ENCODE data around the gene FDX2. TPM values are rescaled to one million over a fixed set of nuclear protein-coding genes. Genes with fewer than 3 reads are reported as not detected.

Gene FDX2
- polyA plus RNA-seq, 4 donors = 15.1 to 22.9 (median 18.0) TPM

DNA sequence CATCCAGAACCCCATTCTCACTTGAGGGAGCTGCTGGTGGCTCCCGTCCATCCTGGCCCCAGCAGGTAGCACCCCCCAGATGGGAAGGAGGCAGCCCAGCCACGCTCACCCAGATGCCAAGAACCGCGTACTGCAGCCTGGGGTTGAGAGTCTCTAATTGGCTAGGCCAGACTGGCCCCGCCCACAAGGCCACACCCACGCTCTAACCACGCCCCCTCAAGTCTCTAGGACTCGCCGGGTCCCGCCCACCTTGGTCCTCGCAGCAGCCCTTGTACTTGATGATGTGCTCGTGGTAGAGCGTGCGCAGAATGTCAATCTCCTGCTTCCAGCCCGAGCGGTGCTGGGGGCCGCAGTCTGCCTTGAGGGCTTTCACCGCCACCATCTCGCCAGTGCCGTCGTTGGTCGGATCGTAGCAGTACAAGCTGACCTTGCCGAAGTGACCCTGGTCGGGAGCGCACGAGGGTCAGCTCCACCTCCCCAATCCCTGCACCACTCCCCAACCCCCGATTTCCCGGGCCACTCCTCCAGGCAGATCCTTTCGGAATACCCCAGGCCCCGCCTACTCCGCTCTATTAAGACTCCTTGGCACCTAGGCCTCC, 38.1 kb upstream of the FDX2 start:
- peak overlapping the region in 1 of 3 donors; percentile 9 for H3K4me3 ChIP-seq (ENCODE audit: low read depth in 1 of 3, low read length in 3 of 3)
- no peaks in the 10 kb centered on the region for H3K27me3 ChIP-seq (ENCODE audit: control insufficient read depth in 3 of 3, insufficient read depth in 3 of 3, low read length in 3 of 3)
- no peaks in the 10 kb centered on the region for H3K9me3 ChIP-seq (ENCODE audit: control insufficient read depth in 2 of 2, insufficient read depth in 1 of 2, low read depth in 1 of 2, low read length in 1 of 2)
- FAIRE-seq (no peak), DNase-seq (peak in 1 of 2 donors; percentile 77)
- WGBS, 3 donors = 85 to 93% (median 90%) methylated on average over 32 of the region's 32 CpGs
- peaks cover 15 to 73% (median 25%) of the 10 kb centered on the region in 3 donors for H3K36me3 ChIP-seq (ENCODE audit: control insufficient read depth in 3 of 3, insufficient read depth in 2 of 3, low read depth in 1 of 3, low read length in 3 of 3)
- peaks cover 0 to 15% (median 0%) of the 10 kb centered on the region in 3 donors for H3K4me1 ChIP-seq (ENCODE audit: control insufficient read depth in 3 of 3, insufficient read depth in 2 of 3, low read depth in 1 of 3, low read length in 2 of 3)
- H3K27ac ChIP-seq (ENCODE audit: low read depth in 1 of 3, low read length in 2 of 3) = no peak overlapping the region

DNA sequence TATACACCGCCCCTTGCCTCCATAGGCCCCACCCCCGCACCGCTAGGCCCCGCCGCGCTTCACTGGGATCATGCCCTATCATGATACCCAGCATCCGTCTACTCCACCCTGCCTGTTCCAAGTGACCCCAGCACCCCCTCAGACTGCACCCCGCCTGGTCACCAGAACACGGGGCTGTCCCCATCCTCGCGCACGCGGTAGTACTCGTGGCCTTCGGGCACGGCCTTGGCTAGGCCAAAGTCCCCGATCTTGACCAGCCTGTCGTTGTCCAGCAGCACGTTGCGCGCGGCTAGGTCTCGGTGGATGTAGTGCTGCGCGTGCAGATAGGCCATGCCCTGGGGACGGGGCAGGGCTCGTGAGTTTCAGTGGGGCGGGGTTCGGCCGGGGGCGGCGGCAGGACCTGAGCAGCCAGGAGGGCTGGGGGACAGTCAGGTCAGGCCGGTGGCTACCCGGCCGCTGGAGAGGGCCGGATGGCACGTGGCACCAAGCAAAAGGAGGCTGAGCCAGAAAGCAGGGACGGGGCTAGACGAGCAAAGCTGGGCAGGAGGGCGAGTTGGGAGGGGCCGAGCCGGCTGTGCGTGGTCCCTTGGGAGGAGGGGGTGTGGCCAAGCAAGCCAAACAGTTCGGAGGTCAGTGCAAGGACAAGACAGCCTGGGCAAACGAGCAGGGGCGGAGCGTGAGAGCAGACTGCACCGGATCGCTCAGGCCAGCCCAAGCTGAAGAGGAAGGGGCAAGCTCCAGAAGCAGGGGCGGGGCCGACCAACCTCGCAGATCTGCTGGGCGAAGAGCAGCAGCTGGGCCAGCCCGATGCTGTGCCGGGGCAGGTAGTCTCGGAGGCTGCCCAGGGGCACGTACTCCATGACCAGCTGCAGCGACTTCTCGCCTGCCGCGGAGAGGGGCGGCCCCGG, 37.2 kb upstream of the FDX2 start:
- Histone ChIP-seq H3K27ac (ENCODE audit: low read depth in 1 of 3, low read length in 2 of 3) (no peak overlapping the region), H3K9me3 (ENCODE audit: control insufficient read depth in 2 of 2, insufficient read depth in 1 of 2, low read depth in 1 of 2, low read length in 1 of 2) (no peaks in the 10 kb centered on the region), H3K4me1 (ENCODE audit: control insufficient read depth in 3 of 3, insufficient read depth in 2 of 3, low read depth in 1 of 3, low read length in 2 of 3) (peaks cover 0 to 15% (median 0%) of the 10 kb centered on the region in 3 donors), H3K4me3 (ENCODE audit: low read depth in 1 of 3, low read length in 3 of 3) (peak overlapping the region in 1 of 3 donors; percentile 9), H3K27me3 (ENCODE audit: control insufficient read depth in 3 of 3, insufficient read depth in 3 of 3, low read length in 3 of 3) (no peaks in the 10 kb centered on the region), H3K36me3 (ENCODE audit: control insufficient read depth in 3 of 3, insufficient read depth in 2 of 3, low read depth in 1 of 3, low read length in 3 of 3) (peaks cover 15 to 70% (median 24%) of the 10 kb centered on the region in 3 donors)
- DNase-seq (peak in 1 of 2 donors; percentile 79), FAIRE-seq (no peak)
- WGBS, 3 donors = 74 to 93% (median 90%) methylated on average over 55 to 63 of the region's 63 CpGs

DNA sequence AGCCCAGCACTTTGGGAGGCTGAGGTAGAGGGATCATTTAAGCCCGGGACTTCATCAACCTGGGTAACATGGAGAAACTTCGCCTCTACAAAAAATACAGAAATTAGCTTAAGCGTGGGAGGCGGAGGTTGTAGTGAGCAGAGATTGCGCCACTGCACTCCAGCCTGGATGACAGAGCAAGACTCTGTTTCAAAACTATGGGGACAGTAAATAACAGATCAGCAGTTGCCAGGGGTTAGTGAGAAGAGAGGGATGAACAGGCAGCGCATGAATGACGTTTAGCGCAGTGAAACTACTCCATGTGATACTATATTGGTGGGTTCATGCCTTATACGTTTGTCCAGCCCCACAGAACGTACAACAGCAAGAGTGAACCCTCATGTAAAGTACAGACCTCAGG, 30.7 kb upstream of the FDX2 start:
- FAIRE-seq = no peak
- WGBS, 3 donors = 75 to 80% (median 79%) methylated on average over 10 of the region's 10 CpGs
- no peak overlapping the region for H3K27ac ChIP-seq (ENCODE audit: low read depth in 1 of 3, low read length in 2 of 3)
- H3K4me1 ChIP-seq (ENCODE audit: control insufficient read depth in 3 of 3, insufficient read depth in 2 of 3, low read depth in 1 of 3, low read length in 2 of 3) = no peaks in the 10 kb centered on the region
- H3K9me3 ChIP-seq (ENCODE audit: control insufficient read depth in 2 of 2, insufficient read depth in 1 of 2, low read depth in 1 of 2, low read length in 1 of 2) = no peaks in the 10 kb centered on the region
- no peaks in the 10 kb centered on the region for H3K27me3 ChIP-seq (ENCODE audit: control insufficient read depth in 3 of 3, insufficient read depth in 3 of 3, low read length in 3 of 3)
- DNase-seq = no peak
- H3K36me3 ChIP-seq (ENCODE audit: control insufficient read depth in 3 of 3, insufficient read depth in 2 of 3, low read depth in 1 of 3, low read length in 3 of 3) = peaks cover 2 to 16% (median 8%) of the 10 kb centered on the region in 3 donors
- H3K4me3 ChIP-seq (ENCODE audit: low read depth in 1 of 3, low read length in 3 of 3) = no peak overlapping the region

DNA sequence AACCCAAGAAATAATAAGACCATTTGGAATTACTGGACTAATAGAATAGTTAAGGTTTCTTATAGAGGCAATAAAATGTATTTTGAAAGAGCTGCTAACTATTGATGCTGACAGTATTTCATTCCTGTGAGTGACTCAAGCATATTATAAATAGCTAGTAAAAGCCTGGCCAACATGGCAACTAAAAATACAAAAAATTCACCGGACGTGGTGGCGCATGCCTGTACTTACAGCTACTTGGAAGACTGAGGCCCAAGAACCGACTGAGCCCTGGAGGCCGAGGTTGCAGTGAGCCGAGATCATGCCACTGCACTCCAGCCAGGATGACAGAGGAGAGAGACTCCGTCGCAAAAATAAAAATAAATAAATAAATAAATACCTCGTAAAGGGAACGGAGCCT, 29.0 kb upstream of the FDX2 start:
- DNase-seq (no peak), FAIRE-seq (no peak)
- no peaks in the 10 kb centered on the region for H3K27me3 ChIP-seq (ENCODE audit: control insufficient read depth in 3 of 3, insufficient read depth in 3 of 3, low read length in 3 of 3)
- peaks cover 0 to 5% (median 0%) of the 10 kb centered on the region in 3 donors for H3K36me3 ChIP-seq (ENCODE audit: control insufficient read depth in 3 of 3, insufficient read depth in 2 of 3, low read depth in 1 of 3, low read length in 3 of 3)
- H3K27ac ChIP-seq (ENCODE audit: low read depth in 1 of 3, low read length in 2 of 3) = no peak overlapping the region
- no peak overlapping the region for H3K4me3 ChIP-seq (ENCODE audit: low read depth in 1 of 3, low read length in 3 of 3)
- 92 to 94% (median 93%) methylated on average over 10 of the region's 10 CpGs for WGBS, 3 donors
- no peaks in the 10 kb centered on the region for H3K4me1 ChIP-seq (ENCODE audit: control insufficient read depth in 3 of 3, insufficient read depth in 2 of 3, low read depth in 1 of 3, low read length in 2 of 3)
- no peaks in the 10 kb centered on the region for H3K9me3 ChIP-seq (ENCODE audit: control insufficient read depth in 2 of 2, insufficient read depth in 1 of 2, low read depth in 1 of 2, low read length in 1 of 2)

DNA sequence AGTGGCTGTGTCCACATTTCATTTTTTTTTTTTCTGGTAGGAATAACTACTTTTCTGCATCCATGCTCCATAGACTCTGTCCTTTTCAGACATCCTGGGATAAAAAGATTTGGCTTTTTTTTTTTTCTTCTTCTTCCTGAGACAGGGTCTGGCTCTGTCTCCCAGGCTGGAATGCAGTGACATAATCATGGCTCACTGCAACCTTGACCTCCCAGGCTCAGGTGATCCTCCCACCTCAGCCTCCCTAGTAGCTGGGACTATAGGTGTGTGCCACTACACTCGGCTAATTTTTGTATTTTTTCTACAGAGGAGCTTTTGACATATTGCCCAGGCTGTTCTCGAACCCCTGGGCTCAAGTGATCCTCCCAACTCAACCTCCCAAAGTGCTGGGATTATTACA, 27.7 kb upstream of the FDX2 start:
- no peaks in the 10 kb centered on the region for H3K36me3 ChIP-seq (ENCODE audit: control insufficient read depth in 3 of 3, insufficient read depth in 2 of 3, low read depth in 1 of 3, low read length in 3 of 3)
- FAIRE-seq = no peak
- no peak overlapping the region for H3K27ac ChIP-seq (ENCODE audit: low read depth in 1 of 3, low read length in 2 of 3)
- DNase-seq = no peak
- H3K4me1 ChIP-seq (ENCODE audit: control insufficient read depth in 3 of 3, insufficient read depth in 2 of 3, low read depth in 1 of 3, low read length in 2 of 3) = no peaks in the 10 kb centered on the region
- H3K27me3 ChIP-seq (ENCODE audit: control insufficient read depth in 3 of 3, insufficient read depth in 3 of 3, low read length in 3 of 3) = no peaks in the 10 kb centered on the region
- H3K4me3 ChIP-seq (ENCODE audit: low read depth in 1 of 3, low read length in 3 of 3) = no peak overlapping the region
- 52 to 75% (median 64%) methylated on average over 2 of the region's 2 CpGs for WGBS, 3 donors
- H3K9me3 ChIP-seq (ENCODE audit: control insufficient read depth in 2 of 2, insufficient read depth in 1 of 2, low read depth in 1 of 2, low read length in 1 of 2) = no peaks in the 10 kb centered on the region

DNA sequence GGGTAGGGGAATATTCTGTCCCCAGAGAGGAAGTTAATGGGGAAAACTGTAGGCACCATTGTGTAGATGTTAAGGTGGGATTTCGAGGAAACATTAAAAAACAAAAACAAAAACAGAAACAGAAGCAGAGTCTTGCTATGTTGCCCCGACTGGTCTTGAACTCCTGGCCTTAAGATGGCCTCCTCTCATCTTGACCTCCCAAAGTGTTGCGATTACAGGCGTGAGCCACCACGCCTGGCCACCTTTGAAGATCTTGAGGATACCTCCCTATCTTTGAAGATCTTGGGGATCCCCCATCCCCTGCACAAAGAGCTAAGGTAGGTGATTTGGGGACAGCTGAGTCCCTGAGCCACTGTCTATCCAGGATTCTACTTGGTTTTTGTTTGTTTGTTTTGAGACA, 24.2 kb upstream of the FDX2 start:
- Histone ChIP-seq H3K36me3 (ENCODE audit: control insufficient read depth in 3 of 3, insufficient read depth in 2 of 3, low read depth in 1 of 3, low read length in 3 of 3) (no peaks in the 10 kb centered on the region), H3K27me3 (ENCODE audit: control insufficient read depth in 3 of 3, insufficient read depth in 3 of 3, low read length in 3 of 3) (no peaks in the 10 kb centered on the region), H3K4me3 (ENCODE audit: low read depth in 1 of 3, low read length in 3 of 3) (no peak overlapping the region), H3K9me3 (ENCODE audit: control insufficient read depth in 2 of 2, insufficient read depth in 1 of 2, low read depth in 1 of 2, low read length in 1 of 2) (no peaks in the 10 kb centered on the region), H3K27ac (ENCODE audit: low read depth in 1 of 3, low read length in 2 of 3) (peak overlapping the region in 1 of 3 donors; percentile 9), H3K4me1 (ENCODE audit: control insufficient read depth in 3 of 3, insufficient read depth in 2 of 3, low read depth in 1 of 3, low read length in 2 of 3) (peaks cover 0 to 3% (median 0%) of the 10 kb centered on the region in 3 donors)
- 86 to 93% (median 88%) methylated on average over 5 of the region's 5 CpGs for WGBS, 3 donors
- FAIRE-seq = no peak
- no peak for DNase-seq

DNA sequence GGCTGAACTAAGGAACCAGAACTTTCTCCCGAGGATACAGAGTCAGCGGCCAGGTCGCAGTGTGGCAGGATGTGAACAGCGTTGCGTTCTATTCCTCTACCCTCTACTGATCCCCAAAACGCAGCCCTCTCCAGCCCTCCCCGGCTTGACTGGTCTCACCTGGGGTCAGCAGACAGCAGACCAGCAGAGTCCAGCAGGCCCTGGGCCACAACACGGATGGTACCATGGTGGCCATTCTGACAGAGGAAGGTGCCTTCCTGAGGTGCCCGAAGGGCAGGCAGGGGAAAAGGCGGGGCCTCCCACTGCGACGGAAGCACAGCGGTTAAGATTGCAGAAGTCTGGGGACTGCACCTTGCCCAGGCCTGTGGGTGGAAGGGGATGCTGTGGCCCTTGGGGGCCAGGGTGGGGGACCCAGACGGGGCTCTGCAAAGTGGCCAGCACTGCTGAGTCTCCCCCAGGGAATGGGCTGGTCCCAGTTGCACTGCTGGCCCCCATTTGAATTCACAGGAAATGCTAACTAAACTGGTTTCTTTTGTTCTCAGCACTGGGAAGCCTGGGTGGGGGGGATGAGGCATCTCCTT, 23.7 kb upstream of the FDX2 start, which contains the start of gene ICAM3:
Gene ICAM3 (minus strand): TSS at position 245 of the 581 bp plus-strand sequence. CDS start 10 bp downstream, at position 235.
- DNase-seq = peak in 1 of 2 donors; percentile 32
- WGBS, 3 donors = 50 to 58% (median 55%) methylated on average over 14 of the region's 14 CpGs
- Histone ChIP-seq H3K4me3 (ENCODE audit: low read depth in 1 of 3, low read length in 3 of 3) (peak within 1 kb of the TSS in 2 of 3 donors; percentile 12 to 37), H3K27me3 (ENCODE audit: control insufficient read depth in 3 of 3, insufficient read depth in 3 of 3, low read length in 3 of 3) (no peaks in the 10 kb centered on the region), H3K9me3 (ENCODE audit: control insufficient read depth in 2 of 2, insufficient read depth in 1 of 2, low read depth in 1 of 2, low read length in 1 of 2) (no peaks in the 10 kb centered on the region), H3K36me3 (ENCODE audit: control insufficient read depth in 3 of 3, insufficient read depth in 2 of 3, low read depth in 1 of 3, low read length in 3 of 3) (no peaks in the 10 kb centered on the region), H3K4me1 (ENCODE audit: control insufficient read depth in 3 of 3, insufficient read depth in 2 of 3, low read depth in 1 of 3, low read length in 2 of 3) (peaks cover 0 to 4% (median 0%) of the 10 kb centered on the region in 3 donors), H3K27ac (ENCODE audit: low read depth in 1 of 3, low read length in 2 of 3) (peak within 1 kb of the TSS in 1 of 3 donors; percentile 39)
- FAIRE-seq = no peak

DNA sequence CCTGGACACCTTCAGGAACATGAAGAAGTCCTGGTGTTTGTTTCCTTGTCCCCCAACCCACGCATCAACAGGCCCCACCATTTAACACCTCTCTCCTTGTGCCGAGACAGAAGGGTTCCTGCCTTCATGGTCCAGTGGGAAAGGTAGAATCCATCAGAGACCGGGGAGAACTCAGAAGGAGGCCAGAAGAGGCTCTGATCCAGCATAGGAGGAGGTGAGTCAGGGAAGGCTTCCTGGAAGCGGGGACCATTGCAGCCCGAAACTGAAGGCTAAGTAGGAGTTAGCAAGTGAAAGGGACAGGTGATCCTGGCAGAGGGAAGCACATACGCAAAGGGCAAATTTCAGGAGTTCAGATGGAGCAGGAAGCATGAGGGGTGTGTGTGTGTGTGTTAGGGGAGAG, 23.1 kb upstream of the FDX2 start:
- H3K9me3 ChIP-seq (ENCODE audit: control insufficient read depth in 2 of 2, insufficient read depth in 1 of 2, low read depth in 1 of 2, low read length in 1 of 2) = no peaks in the 10 kb centered on the region
- H3K27ac ChIP-seq (ENCODE audit: low read depth in 1 of 3, low read length in 2 of 3) = peak overlapping the region in 1 of 3 donors; percentile 39
- no peaks in the 10 kb centered on the region for H3K27me3 ChIP-seq (ENCODE audit: control insufficient read depth in 3 of 3, insufficient read depth in 3 of 3, low read length in 3 of 3)
- H3K4me1 ChIP-seq (ENCODE audit: control insufficient read depth in 3 of 3, insufficient read depth in 2 of 3, low read depth in 1 of 3, low read length in 2 of 3) = peaks cover 0 to 4% (median 0%) of the 10 kb centered on the region in 3 donors
- FAIRE-seq = no peak
- WGBS, 3 donors = 72 to 77% (median 75%) methylated on average over 6 of the region's 6 CpGs
- no peak for DNase-seq
- H3K36me3 ChIP-seq (ENCODE audit: control insufficient read depth in 3 of 3, insufficient read depth in 2 of 3, low read depth in 1 of 3, low read length in 3 of 3) = no peaks in the 10 kb centered on the region
- H3K4me3 ChIP-seq (ENCODE audit: low read depth in 1 of 3, low read length in 3 of 3) = peak overlapping the region in 2 of 3 donors; percentile 12 to 37

All from small intestine (tissue), 7 donors.